ENCODE results near the gene BMPR1A.

The BMPR1A gene

GRCh38 chr10:86888585-86889381 lies 132.4 kb downstream of the BMPR1A start:
- H3K4me3 ChIP-seq (ENCODE audit: low read depth, low read length), result no peak overlapping the region
- peak; percentile 3 for DNase-seq (ENCODE audit: low read depth, low spot score)
- no peak for TF ChIP-seq CTCF (IDR thresholded peaks at IDR 0.05; ENCODE audit: insufficient read depth, low read length, missing control alignments)
- ChIA-PET POLR2A (no interaction called here), CTCF (interaction anchor here (0.6 to 3.7 kb wide), 5 partner anchors 12 to 195 kb away, joined by 3 to 34 read pairs (median 5); no protein-coding TSS in a partner anchor)

DNA sequence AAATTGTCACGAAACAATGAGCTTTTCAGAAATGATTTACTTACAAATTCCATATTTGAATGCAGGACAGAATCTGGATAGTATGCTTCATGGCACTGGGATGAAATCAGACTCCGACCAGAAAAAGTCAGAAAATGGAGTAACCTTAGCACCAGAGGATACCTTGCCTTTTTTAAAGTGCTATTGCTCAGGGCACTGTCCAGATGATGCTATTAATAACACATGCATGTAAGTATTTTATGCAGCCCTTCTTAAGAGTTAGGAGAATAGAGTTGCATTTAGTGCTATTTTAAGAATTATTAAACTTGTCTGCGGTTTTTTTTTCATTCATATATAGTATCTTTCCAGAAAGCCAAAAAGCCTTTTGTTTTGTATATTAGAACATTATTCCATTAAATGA lies 133.6 kb downstream of the BMPR1A start:
- ChIA-PET POLR2A (no interaction called here), CTCF (interaction anchor here (0.8 to 3.7 kb wide), 5 partner anchors 10 to 201 kb away, joined by 3 to 34 read pairs (median 3); no protein-coding TSS in a partner anchor)
- no peak for TF ChIP-seq CTCF (IDR thresholded peaks at IDR 0.05; ENCODE audit: insufficient read depth, low read length, missing control alignments)
- H3K4me3 ChIP-seq (ENCODE audit: low read depth, low read length), result no peak overlapping the region
- DNase-seq (ENCODE audit: low read depth, low spot score), result no peak

DNA sequence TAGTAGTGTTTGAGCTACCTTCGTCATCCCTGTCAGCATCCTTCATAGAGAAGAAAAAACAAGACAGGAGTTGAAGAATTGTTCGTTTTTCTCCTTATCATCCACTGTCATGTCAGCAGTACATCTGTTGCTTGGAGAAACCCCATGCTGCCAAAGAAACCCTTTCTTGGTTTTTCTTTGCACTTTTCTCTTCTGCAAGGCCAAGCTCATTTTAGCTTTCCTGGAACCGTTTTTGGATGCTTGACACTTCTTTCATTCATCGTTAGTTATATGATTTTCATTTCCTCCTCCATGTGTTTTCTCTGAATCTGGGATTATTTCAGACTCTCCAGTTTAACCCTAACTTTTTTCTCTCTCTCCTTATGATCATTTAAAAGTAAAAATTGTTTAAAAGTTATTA lies 142.1 kb downstream of the BMPR1A start:
- TF ChIP-seq CTCF (IDR thresholded peaks at IDR 0.05; ENCODE audit: insufficient read depth, low read length, missing control alignments), result no peak
- POLR2A ChIA-PET, result interaction anchor here (1.3 kb wide), 1 partner anchor 141 kb away, joined by 4 read pairs; the partner anchor contains the start of gene BMPR1A
- CTCF ChIA-PET, result interaction anchor here (0.8 to 7.0 kb wide), 17 partner anchors 8 to 313 kb away, joined by 3 to 86 read pairs (median 6); no protein-coding TSS in a partner anchor
- no peak for DNase-seq (ENCODE audit: low read depth, low spot score)
- no peak overlapping the region for H3K4me3 ChIP-seq (ENCODE audit: low read depth, low read length)

DNA sequence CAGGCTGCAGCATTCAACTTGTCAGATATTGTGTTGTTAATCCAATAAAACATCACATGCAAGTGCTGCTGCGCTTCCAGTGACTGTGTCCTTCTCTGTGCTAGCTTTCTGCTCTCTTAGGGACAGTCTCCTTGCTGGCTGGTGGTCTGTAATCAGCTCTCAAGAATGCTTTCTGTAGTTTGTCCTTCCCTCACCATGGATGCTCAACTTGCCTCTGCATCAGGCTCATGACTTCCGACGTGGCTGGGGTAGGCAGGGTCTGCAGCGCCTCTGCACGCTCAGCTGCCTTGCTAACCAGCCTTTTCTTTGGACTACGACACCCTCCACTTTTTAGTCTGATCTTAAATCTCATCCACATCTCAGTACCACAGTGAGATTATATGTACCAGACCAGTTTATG lies 142.7 kb downstream of the BMPR1A start:
- ChIA-PET CTCF (interaction anchor here (0.7 to 7.0 kb wide), 26 partner anchors 9 to 314 kb away, joined by 3 to 86 read pairs (median 4); no protein-coding TSS in a partner anchor), POLR2A (interaction anchor here (1.3 kb wide), 1 partner anchor 142 kb away, joined by 4 read pairs; the partner anchor contains the start of gene BMPR1A)
- TF ChIP-seq CTCF (IDR thresholded peaks at IDR 0.05; ENCODE audit: insufficient read depth, low read length, missing control alignments), result no peak
- no peak for DNase-seq (ENCODE audit: low read depth, low spot score)
- no peak overlapping the region for H3K4me3 ChIP-seq (ENCODE audit: low read depth, low read length)

DNA sequence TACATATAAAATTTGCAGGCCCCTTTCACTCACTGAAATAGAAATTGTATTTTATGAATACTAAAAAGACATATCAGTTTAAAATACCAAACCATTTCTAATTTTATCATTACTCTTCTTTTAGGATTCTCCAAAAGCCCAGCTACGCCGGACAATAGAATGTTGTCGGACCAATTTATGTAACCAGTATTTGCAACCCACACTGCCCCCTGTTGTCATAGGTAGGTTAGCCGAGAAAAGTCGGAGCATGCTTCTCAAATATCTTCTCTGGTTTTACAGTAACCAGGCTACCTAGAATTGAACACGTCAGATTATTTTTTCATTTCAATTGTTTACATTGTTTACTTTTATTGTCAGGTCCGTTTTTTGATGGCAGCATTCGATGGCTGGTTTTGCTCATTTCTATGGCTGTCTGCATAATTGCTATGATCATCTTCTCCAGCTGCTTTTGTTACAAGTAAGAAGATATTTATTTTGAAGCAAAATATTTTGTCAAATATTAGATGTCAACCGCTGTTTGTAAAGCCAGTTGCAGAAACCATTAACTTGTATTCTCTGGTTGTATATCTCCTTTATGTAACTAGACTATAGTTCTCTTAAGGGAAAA lies 143.4 kb downstream of the BMPR1A start:
- DNase-seq (ENCODE audit: low read depth, low spot score), result peak; percentile 10
- ChIA-PET CTCF (interaction anchor here (0.7 to 7.0 kb wide), 30 partner anchors 9 to 259 kb away, joined by 3 to 86 read pairs (median 5); no protein-coding TSS in a partner anchor), POLR2A (interaction anchor here (1.3 kb wide), 1 partner anchor 143 kb away, joined by 4 read pairs; the partner anchor contains the start of gene BMPR1A)
- no peak overlapping the region for H3K4me3 ChIP-seq (ENCODE audit: low read depth, low read length)
- TF ChIP-seq CTCF (IDR thresholded peaks at IDR 0.05; ENCODE audit: insufficient read depth, low read length, missing control alignments), result peak; percentile 65

- ChIA-PET CTCF (interaction anchor here (1.0 to 7.0 kb wide), 20 partner anchors 8 to 214 kb away, joined by 3 to 86 read pairs (median 7); no protein-coding TSS in a partner anchor), POLR2A (no interaction called here)
- no peak for TF ChIP-seq CTCF (IDR thresholded peaks at IDR 0.05; ENCODE audit: insufficient read depth, low read length, missing control alignments)
- no peak overlapping the region for H3K4me3 ChIP-seq (ENCODE audit: low read depth, low read length)
- peak; percentile 10 for DNase-seq (ENCODE audit: low read depth, low spot score)
Observed at GRCh38 chr10:86900955-86901354, 144.5 kb downstream of the BMPR1A start.
